IMR-90 (cell line): ENCODE results near the gene CTNNA2. TPM values are rescaled to one million over a fixed set of nuclear protein-coding genes. Genes with fewer than 3 reads are reported as not detected.

Source experiments
- ATAC-seq: fragments of 200-7000 bp; cut with Tn5 transposase; 2 replicates; pipeline ENCODE4 v1.9.1; 2020; ENCODE audit warnings: low read depth, mild to moderate bottlenecking, moderate library complexity
- BruUV-seq: library from RNA; stranded (reverse); fragments of 400-500 nt; replicated peaks from 2 replicates; lab custom pipeline; 2021; lab: Mats Ljungman, UMichigan
- CTCF ChIA-PET: fragments of 300-600 bp; formaldehyde crosslinking; extraction: SDS; loops from one replicate; lab custom pipeline; 2021; ENCODE audit warnings: antibody characterized with exemption; lab: Yijun Ruan, JAX
- POLR2A ChIA-PET: fragments of 300-600 bp; sonication (Branson Sonifier 250); formaldehyde crosslinking; loops from one replicate; lab custom pipeline; 2022; ENCODE audit warnings: antibody characterized with exemption; ENCODE audit not compliant: unreplicated experiment; lab: Charles Lee
- DNase-seq: peaks from one replicate; pipeline ENCODE4 v3.0.0; 2013
- H2AFZ ChIP-seq: replicated peaks from 2 replicates; pipeline ENCODE3; 2013; ENCODE audit warnings: low read length, mild to moderate bottlenecking; ENCODE audit not compliant: poor library complexity
- H2AK5ac ChIP-seq: 2 replicates; pipeline ENCODE4 v1.6.1; 2013; ENCODE audit warnings: low read depth, low read length, inconsistent platforms
- H2AK9ac ChIP-seq: replicated peaks from 2 replicates; pipeline ENCODE3; 2013; ENCODE audit warnings: mild to moderate bottlenecking, low read depth, low read length, moderate library complexity; ENCODE audit not compliant: poor library complexity
- H2BK120ac ChIP-seq: 2 replicates; pipeline ENCODE4 v1.6.1; 2013; ENCODE audit warnings: low read depth, low read length, inconsistent platforms
- H2BK15ac ChIP-seq: 3 replicates; pipeline ENCODE4 v1.6.1; 2013; ENCODE audit warnings: low read depth, low read length, inconsistent platforms
- H2BK20ac ChIP-seq: 2 replicates; pipeline ENCODE4 v1.6.1; 2013; ENCODE audit warnings: low read depth, mild to moderate bottlenecking, inconsistent platforms, low read length, moderate library complexity
- H2BK5ac ChIP-seq: 2 replicates; pipeline ENCODE4 v1.6.1; 2013; ENCODE audit warnings: mild to moderate bottlenecking, low read depth, low read length, inconsistent platforms; ENCODE audit not compliant: poor library complexity, severe bottlenecking
- H3K14ac ChIP-seq: replicated peaks from 2 replicates; pipeline ENCODE4 v1.6.1; 2013; ENCODE audit warnings: low read depth, low read length, inconsistent platforms
- H3K18ac ChIP-seq: 2 replicates; pipeline ENCODE4 v1.6.1; 2013; ENCODE audit warnings: low read depth, low read length, control low read depth
- H3K23ac ChIP-seq: 2 replicates; pipeline ENCODE4 v1.6.1; 2013; ENCODE audit warnings: low read depth, low read length, inconsistent platforms
- H3K27ac ChIP-seq: 2 replicates; pipeline ENCODE4 v1.5.1; 2013; ENCODE audit warnings: mild to moderate bottlenecking, control low read depth, low read length; ENCODE audit not compliant: insufficient read depth
- H3K27me3 ChIP-seq: 2 replicates; pipeline ENCODE4 v1.6.1; 2013; ENCODE audit warnings: low read length; ENCODE audit not compliant: control insufficient read depth, insufficient read depth
- H3K36me3 ChIP-seq: 2 replicates; pipeline ENCODE4 v1.6.1; 2013; ENCODE audit warnings: low read length, mixed read lengths; ENCODE audit not compliant: control insufficient read depth, insufficient read depth
- H3K4ac ChIP-seq: 2 replicates; pipeline ENCODE4 v1.6.1; 2013; ENCODE audit warnings: low read depth, low read length, inconsistent platforms
- H3K4me1 ChIP-seq: 2 replicates; pipeline ENCODE4 v1.6.1; 2013; ENCODE audit warnings: low read length, mixed read lengths; ENCODE audit not compliant: control insufficient read depth, insufficient read depth
- H3K4me2 ChIP-seq: 2 replicates; pipeline ENCODE4 v1.6.1; 2013; ENCODE audit warnings: low read depth, mild to moderate bottlenecking, control low read depth, low read length, moderate library complexity
- H3K4me3 ChIP-seq: 2 replicates; pipeline ENCODE4 v1.5.1; 2013; ENCODE audit warnings: low read depth, mild to moderate bottlenecking, control low read depth, low read length, moderate library complexity; ENCODE audit not compliant: insufficient read depth
- H3K56ac ChIP-seq: 2 replicates; pipeline ENCODE4 v1.6.1; 2013; ENCODE audit warnings: low read length, inconsistent platforms; ENCODE audit not compliant: insufficient read depth; ENCODE audit errors: extremely low read depth
- H3K79me1 ChIP-seq, 2 experiments: 2 replicates each; pipeline ENCODE4 v1.6.1; 2013; ENCODE audit warnings: low read length in 2 of 2, inconsistent platforms in 1 of 2, low read depth in 1 of 2
- H3K9ac ChIP-seq: 2 replicates; pipeline ENCODE4 v1.6.1; 2013; ENCODE audit warnings: low read depth, low read length, control low read depth
- H3K9me1 ChIP-seq: 2 replicates; pipeline ENCODE4 v1.6.1; 2013; ENCODE audit warnings: low read length, inconsistent platforms; ENCODE audit not compliant: insufficient read depth
- H3K9me3 ChIP-seq: 2 replicates; pipeline ENCODE4 v1.6.1; 2013; ENCODE audit warnings: low read length; ENCODE audit not compliant: control insufficient read depth, insufficient read depth
- H4K20me1 ChIP-seq: 2 replicates; pipeline ENCODE4 v1.6.1; 2013; ENCODE audit warnings: low read length, inconsistent platforms; ENCODE audit not compliant: insufficient read depth
- H4K5ac ChIP-seq: 2 replicates; pipeline ENCODE4 v1.6.1; 2013; ENCODE audit warnings: mild to moderate bottlenecking, low read depth, low read length, control low read depth
- H4K8ac ChIP-seq, 2 experiments: 2 replicates each; pipeline ENCODE4 v1.6.1; 2013; ENCODE audit warnings: low read depth in 2 of 2, low read length in 2 of 2, control low read depth in 1 of 2, inconsistent platforms in 1 of 2
- H4K91ac ChIP-seq: 2 replicates; pipeline ENCODE4 v1.6.1; 2013; ENCODE audit warnings: low read depth, low read length, inconsistent platforms; ENCODE audit not compliant: insufficient read depth
- NFE2L2 ChIP-seq: fragments of 150-350 bp; IDR thresholded peaks from 2 replicates; pipeline ENCODE4 v1.6.1; 2016; ENCODE audit warnings: low read depth, mild to moderate bottlenecking, low read length
- WGBS, 2 experiments: methylation state at CpG; one replicate each; pipeline versions ENCODE4 v1.1.5 to v1.1.7; 2013; ENCODE audit warnings: missing lambda C conversion rate in 2 of 2; ENCODE audit not compliant: insufficient read length in 1 of 2; ENCODE audit errors: extremely low coverage in 2 of 2; 5-methylcytosine and 5-hydroxymethylcytosine counted together
- dilution Hi-C: fragments of 300-500 bp; cut with HindIII; formaldehyde crosslinking; loops from one replicate; pipeline ENCODE4 v1.14.3; 2018; ENCODE audit warnings: low sequenced_read_pairs; ENCODE audit not compliant: unreplicated experiment
- in situ Hi-C: fragments of 300-500 bp; cut with MboI; formaldehyde crosslinking; loops from 3 replicates; pipeline ENCODE4 v1.14.3; 2019; ENCODE audit warnings: low sequenced_read_pairs, inconsistent platforms, mixed read lengths
- intact Hi-C: fragments of 100-400 bp; cut with micrococcal nuclease; formaldehyde crosslinking; loops from 2 replicates; pipeline ENCODE4 v1.10.0; 2022
- polyA plus RNA-seq, 3 experiments: library from polyadenylated mRNA; depleted of rRNA; stranded (reverse); fragments of >200 nt; gene quantifications; 2 replicates each; pipeline ENCODE4 v1.2.3, GENCODE V29; 2012; ENCODE audit warnings: low replicate concordance in 1 of 3
- total RNA-seq: library from RNA; depleted of rRNA; stranded (reverse); fragments of >200 nt; gene quantifications from 2 replicates; pipeline ENCODE4 v1.2.3, GENCODE V29; 2012

The CTNNA2 gene
- total and polyA plus RNA-seq, 2 of the 4 experiments (the other 2 are of a cell fraction), result not detected

- Histone ChIP-seq H4K20me1 (no peaks in the 10 kb centered on the region), H4K5ac (no peak overlapping the region), H2BK5ac (no peak overlapping the region), H4K8ac (no peak overlapping the region), H2BK20ac (no peak overlapping the region), H3K4ac (no peak overlapping the region), H2AK9ac (no peak overlapping the region), H2BK120ac (no peak overlapping the region), H3K36me3 (no peaks in the 10 kb centered on the region), H3K4me1 (no peaks in the 10 kb centered on the region), H3K56ac (no peak overlapping the region), H3K4me2 (no peak overlapping the region), H3K23ac (no peak overlapping the region), H3K14ac (no peak overlapping the region), H2AFZ (no peak overlapping the region), H3K18ac (no peak overlapping the region), H3K9me3 (no peaks in the 10 kb centered on the region), H3K27ac (no peak overlapping the region), H3K9me1 (no peaks in the 10 kb centered on the region), H4K91ac (no peak overlapping the region), H2BK15ac (no peak overlapping the region), H3K9ac (no peak overlapping the region), H2AK5ac (no peak overlapping the region), H3K27me3 (no peaks in the 10 kb centered on the region; the same call in 1 of the 2 replicates), H3K79me1 (no peaks in the 10 kb centered on the region), H3K4me3 (no peak overlapping the region)
- WGBS, 2 experiments, result no CpG with 5 or more reads among the region's 2 CpGs
- no TSS peak for BruUV-seq
- ChIA-PET POLR2A (no interaction called here), CTCF (no interaction called here)
- DNase-seq (no peak), ATAC-seq (no peak)
- dilution Hi-C loops, result no loop called here
- intact Hi-C loops, result no loop called here
- TF ChIP-seq NFE2L2, result no peak
- in situ Hi-C loops, result no loop called here
Measured at GRCh38 chr2:80186262-80186661, 673.4 kb downstream of the CTNNA2 start.
